SU-DHL-6 (cell line): Measurements from ENCODE around the gene ASIC3.

ENCODE experiments used
- H2AFZ ChIP-seq: fragments of 200-600 bp; sonication (generic); 2 replicates; pipeline ENCODE4 v1.6.1; 2014; ENCODE audit warnings: low read depth, mild to moderate bottlenecking, moderate library complexity, mixed read lengths, antibody characterized with exemption, low read length; ENCODE audit not compliant: severe bottlenecking
- H3F3A ChIP-seq: fragments of 200-600 bp; shearing (Covaris generic); 2 replicates; pipeline ENCODE4 v1.6.0; 2016; ENCODE audit warnings: antibody characterized with exemption, mild to moderate bottlenecking; ENCODE audit not compliant: insufficient read depth
- H3K27ac ChIP-seq: fragments of 200-600 bp; sonication (generic); 2 replicates; pipeline ENCODE4 v1.5.1; 2016; ENCODE audit warnings: low read depth, mild to moderate bottlenecking, low read length, moderate library complexity, mixed read lengths
- H3K27me3 ChIP-seq: fragments of 200-600 bp; sonication (generic), shearing (Covaris generic); 2 replicates; pipeline ENCODE4 v1.6.0; 2014; ENCODE audit warnings: mild to moderate bottlenecking, low read length
- H3K36me3 ChIP-seq: fragments of 200-600 bp; sonication (generic); 2 replicates; pipeline ENCODE4 v1.6.1; 2014; ENCODE audit warnings: mild to moderate bottlenecking, low read length, mixed read lengths
- H3K4me2 ChIP-seq: fragments of 300-600, 200-600 bp; shearing (Covaris generic), sonication (generic); 2 replicates; pipeline ENCODE4 v1.6.0; 2014; ENCODE audit warnings: low read length, low read depth, mild to moderate bottlenecking; ENCODE audit not compliant: poor library complexity, severe bottlenecking
- H3K4me3 ChIP-seq: fragments of 200-600 bp; sonication (generic); 2 replicates; pipeline ENCODE4 v1.5.1; 2014; ENCODE audit warnings: antibody characterized with exemption, low read length, mild to moderate bottlenecking, mixed read lengths; ENCODE audit not compliant: insufficient read depth, poor library complexity, severe bottlenecking
- H3K79me2 ChIP-seq: fragments of 200-600 bp; sonication (generic); 2 replicates; pipeline ENCODE4 v1.6.1; 2014; ENCODE audit warnings: mild to moderate bottlenecking, low read length, moderate library complexity; ENCODE audit not compliant: insufficient read depth
- H3K9ac ChIP-seq: fragments of 200-600 bp; sonication (generic); 2 replicates; pipeline ENCODE4 v1.7.0; 2014; ENCODE audit warnings: mild to moderate bottlenecking, low read length
- H3K9me2 ChIP-seq: fragments of 200-600 bp; sonication (generic); replicated peaks from 2 replicates; pipeline ENCODE4 v1.6.1; 2014; ENCODE audit warnings: low read length; ENCODE audit not compliant: insufficient read depth
- H3K9me3 ChIP-seq: fragments of 200-600 bp; sonication (generic); 2 replicates; pipeline ENCODE4 v1.6.1; 2014; ENCODE audit warnings: low read length, mixed read lengths; ENCODE audit not compliant: insufficient read depth
- H4K20me1 ChIP-seq: fragments of 200-600 bp; sonication (generic); 2 replicates; pipeline ENCODE4 v1.6.1; 2014; ENCODE audit warnings: low read depth, mild to moderate bottlenecking, antibody characterized with exemption, low read length, moderate library complexity, mixed read lengths
- CTCF ChIP-seq: fragments of 200-600 bp; sonication (generic); IDR thresholded peaks from one replicate; pipeline ENCODE4 v1.5.1; 2017; ENCODE audit warnings: antibody characterized with exemption, mild to moderate bottlenecking, low read length, moderate library complexity; ENCODE audit not compliant: insufficient read depth, poor library complexity, severe bottlenecking
- EZH2phosphoT487 ChIP-seq: fragments of 200-600 bp; sonication (generic), shearing (Covaris generic); conservative IDR thresholded peaks from 2 replicates; pipeline ENCODE4 v1.6.1; 2018; ENCODE audit warnings: mild to moderate bottlenecking, antibody characterized with exemption, low read length, moderate library complexity, mixed read lengths

Gene ASIC3

GRCh38 chr7:151045967-151046366 lies 2.4 kb upstream of the ASIC3 start:
- Histone ChIP-seq H3K27me3 (no peaks in the 10 kb centered on the region), H4K20me1 (no peaks in the 10 kb centered on the region), H3K79me2 (no peaks in the 10 kb centered on the region), H3K4me3 (no peak overlapping the region), H3K9ac (no peak overlapping the region), H3K27ac (no peak overlapping the region), H3K36me3 (no peaks in the 10 kb centered on the region), H3K4me2 (no peak overlapping the region), H3K9me2 (no peaks in the 10 kb centered on the region), H3F3A (no peaks in the 10 kb centered on the region), H3K9me3 (no peaks in the 10 kb centered on the region), H2AFZ (no peak overlapping the region)
- TF ChIP-seq CTCF (no peak), EZH2phosphoT487 (no peak)

DNA sequence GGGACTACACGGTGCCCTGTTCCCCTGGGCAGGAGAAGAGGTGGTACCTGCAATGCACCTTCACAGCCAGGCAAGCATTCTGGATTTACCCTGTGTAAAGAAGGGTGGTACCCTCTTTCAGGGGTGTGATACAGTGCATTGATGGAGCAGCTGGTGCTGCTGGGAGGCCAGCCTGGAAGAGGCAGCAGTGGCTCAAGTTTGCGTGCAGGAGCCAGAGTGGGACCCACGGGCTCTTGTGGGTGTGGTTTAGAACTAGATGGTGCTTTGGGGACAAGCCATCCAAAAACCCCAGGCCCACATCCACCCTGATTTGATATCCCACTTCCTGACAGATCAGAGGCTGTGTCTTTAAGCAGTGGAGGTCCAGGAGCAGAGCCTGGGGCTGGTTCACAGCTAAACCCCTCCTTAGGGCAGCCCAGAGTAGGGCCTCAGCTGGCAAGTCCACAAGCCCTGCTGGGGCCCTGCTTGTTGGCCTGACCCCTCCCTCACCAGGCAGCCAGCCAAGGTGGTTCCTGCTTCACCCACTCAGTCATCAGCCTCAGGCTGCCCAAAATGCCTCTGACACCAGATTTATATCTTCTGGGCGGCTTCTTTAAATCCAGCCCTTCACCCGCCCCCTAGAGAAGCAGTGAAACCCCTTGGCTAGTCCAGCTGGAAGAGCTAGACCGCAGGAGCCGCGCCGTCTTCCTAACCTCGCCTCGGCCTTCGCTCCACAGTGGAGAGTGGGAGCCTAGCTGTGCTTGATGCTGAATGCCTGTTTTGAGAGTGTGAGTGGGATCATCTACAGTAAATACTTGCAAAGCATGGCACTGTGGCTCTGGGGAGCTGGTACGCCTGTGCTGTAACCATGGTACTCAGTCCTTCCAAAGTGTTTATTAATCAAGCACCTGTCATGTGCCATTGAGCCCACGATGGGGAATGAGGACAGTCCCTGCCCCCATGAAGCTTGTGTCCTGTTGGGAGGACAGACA lies 1.4 kb upstream of the ASIC3 start:
- H3K27ac ChIP-seq: no peak overlapping the region
- H3K4me3 ChIP-seq: no peak overlapping the region
- H3K4me2 ChIP-seq: no peak overlapping the region
- H2AFZ ChIP-seq: no peak overlapping the region
- H3K9ac ChIP-seq: no peak overlapping the region
- no peaks in the 10 kb centered on the region for H3K79me2 ChIP-seq
- H3K9me3 ChIP-seq: no peaks in the 10 kb centered on the region
- H3K27me3 ChIP-seq: no peaks in the 10 kb centered on the region
- no peaks in the 10 kb centered on the region for H3K36me3 ChIP-seq
- TF ChIP-seq CTCF: no peak
- TF ChIP-seq EZH2phosphoT487: no peak
- no peaks in the 10 kb centered on the region for H4K20me1 ChIP-seq
- H3F3A ChIP-seq: no peaks in the 10 kb centered on the region
- no peaks in the 10 kb centered on the region for H3K9me2 ChIP-seq

- Histone ChIP-seq H4K20me1 (no peaks in the 10 kb centered on the region), H3K27ac (no peak overlapping the region), H3K36me3 (no peaks in the 10 kb centered on the region), H3K4me2 (no peak overlapping the region), H3K27me3 (no peaks in the 10 kb centered on the region), H3K9me2 (no peaks in the 10 kb centered on the region), H3K9me3 (no peaks in the 10 kb centered on the region), H2AFZ (no peak overlapping the region), H3K9ac (no peak overlapping the region), H3K79me2 (no peaks in the 10 kb centered on the region), H3F3A (no peaks in the 10 kb centered on the region), H3K4me3 (no peak overlapping the region)
- TF ChIP-seq EZH2phosphoT487 (no peak), CTCF (no peak)
Observed at GRCh38 chr7:151048911-151049463, 656 bp downstream of the ASIC3 start.
